T-helper 17 cell (primary cell): Measurements from ENCODE around the gene YJEFN3. TPM values are rescaled to one million over a fixed set of nuclear protein-coding genes. Genes with fewer than 3 reads are reported as not detected.

Source experiments
- ATAC-seq: fragments of 150-1000 bp; cut with Tn5 transposase; 2 replicates; pipeline ENCODE4 v1.10.0; 2021; ENCODE audit warnings: mild to moderate bottlenecking, moderate library complexity
- DNase-seq, 3 donors: peaks; one replicate each; pipeline versions ENCODE4 v3.0.0 to v3.0.0-alpha.2; 2020 to 2021
- H3K9me3 ChIP-seq: one replicate; pipeline ENCODE4 v1.7.0; 2013; ENCODE audit warnings: low read length, mild to moderate bottlenecking; ENCODE audit not compliant: control insufficient read depth, poor library complexity, severe bottlenecking
- H3K27ac Mint-ChIP-seq: one replicate; pipeline ENCODE4 v1.8.0; 2022; ENCODE audit warnings: mild to moderate bottlenecking, moderate library complexity, mixed read lengths
- H3K27me3 Mint-ChIP-seq: one replicate; pipeline ENCODE4 v1.8.0; 2022; ENCODE audit warnings: mixed read lengths
- H3K36me3 Mint-ChIP-seq: one replicate; pipeline ENCODE4 v1.8.0; 2022; ENCODE audit warnings: low read depth, mixed read lengths
- H3K4me1 Mint-ChIP-seq: one replicate; pipeline ENCODE4 v1.8.0; 2022; ENCODE audit warnings: mild to moderate bottlenecking, mixed read lengths
- H3K4me3 Mint-ChIP-seq: one replicate; pipeline ENCODE4 v1.8.0; 2022; ENCODE audit warnings: mild to moderate bottlenecking, moderate library complexity, mixed read lengths
- total RNA-seq, 4 donors: library from RNA in 2 of 4; stranded (reverse) in 2 of 4; gene quantifications; one replicate each; pipeline ENCODE4 v1.2.3 and lab custom pipeline; 2022 to 2026

Gene YJEFN3
- total RNA-seq, 2 donors from 2014 or later = 3.0 to 6.1 TPM

- Mint-ChIP-seq H3K27ac (no peak overlapping the region), H3K4me1 (peaks cover 18% of the 10 kb centered on the region), H3K36me3 (no peaks in the 10 kb centered on the region), H3K27me3 (no peaks in the 10 kb centered on the region), H3K4me3 (no peak overlapping the region)
- DNase-seq = no peak
- ATAC-seq = no peak
- H3K9me3 ChIP-seq = no peaks in the 10 kb centered on the region
Observed at GRCh38 chr19:19532806-19533701, 4.3 kb downstream of the YJEFN3 start.

GRCh38 chr19:19533841-19534240, 5.1 kb downstream of the YJEFN3 start:
- ATAC-seq (no peak), DNase-seq (no peak)
- Mint-ChIP-seq H3K36me3 (no peaks in the 10 kb centered on the region), H3K4me1 (peaks cover 24% of the 10 kb centered on the region), H3K27me3 (peaks cover 5% of the 10 kb centered on the region), H3K27ac (peak overlapping the region; percentile 4), H3K4me3 (peak overlapping the region; percentile 55)
- no peaks in the 10 kb centered on the region for H3K9me3 ChIP-seq

- ATAC-seq = no peak
- Mint-ChIP-seq H3K36me3 (no peaks in the 10 kb centered on the region), H3K4me3 (no peak overlapping the region), H3K27ac (peak overlapping the region; percentile 4), H3K4me1 (peaks cover 25% of the 10 kb centered on the region), H3K27me3 (peaks cover 6% of the 10 kb centered on the region)
- no peaks in the 10 kb centered on the region for H3K9me3 ChIP-seq
- no peak for DNase-seq
Observed at GRCh38 chr19:19534556-19535265, 6.0 kb downstream of the YJEFN3 start.

GRCh38 chr19:19535311-19536191, 6.8 kb downstream of the YJEFN3 start:
- no peak for DNase-seq
- Mint-ChIP-seq H3K27ac (no peak overlapping the region), H3K27me3 (peaks cover 6% of the 10 kb centered on the region), H3K4me3 (no peak overlapping the region), H3K4me1 (peaks cover 26% of the 10 kb centered on the region), H3K36me3 (no peaks in the 10 kb centered on the region)
- ATAC-seq = no peak
- no peaks in the 10 kb centered on the region for H3K9me3 ChIP-seq

- DNase-seq (peak in 2 of 3 donors; percentile 25 to 33), ATAC-seq (peak; percentile 59)
- no peaks in the 10 kb centered on the region for H3K9me3 ChIP-seq
- Mint-ChIP-seq H3K4me1 (peaks cover 33% of the 10 kb centered on the region), H3K36me3 (no peaks in the 10 kb centered on the region), H3K27me3 (peaks cover 6% of the 10 kb centered on the region), H3K27ac (peak overlapping the region; percentile 86), H3K4me3 (peak overlapping the region; percentile 93)
Observed at GRCh38 chr19:19537075-19538048, 8.7 kb downstream of the YJEFN3 start.

GRCh38 chr19:19538061-19538784, 9.5 kb downstream of the YJEFN3 start, which contains the start of gene CILP2:
Gene CILP2, plus strand, starts transcription at chr19:19538265. Its CDS starts 85 bp downstream, at chr19:19538350.
- Mint-ChIP-seq H3K27ac (peak within 1 kb of the TSS; percentile 86), H3K36me3 (no peaks in the 10 kb centered on the region), H3K27me3 (peaks cover 6% of the 10 kb centered on the region), H3K4me3 (peak within 1 kb of the TSS; percentile 93), H3K4me1 (peaks cover 33% of the 10 kb centered on the region)
- H3K9me3 ChIP-seq = no peaks in the 10 kb centered on the region
- ATAC-seq = no peak
- peak; percentile 36 to 45 (median 36) for DNase-seq

GRCh38 chr19:19538785-19539166, 10.1 kb downstream of the YJEFN3 start:
- H3K9me3 ChIP-seq = no peaks in the 10 kb centered on the region
- Mint-ChIP-seq H3K4me3 (peak overlapping the region; percentile 71), H3K36me3 (no peaks in the 10 kb centered on the region), H3K27me3 (peaks cover 6% of the 10 kb centered on the region), H3K27ac (no peak overlapping the region), H3K4me1 (peaks cover 33% of the 10 kb centered on the region)
- DNase-seq = no peak
- no peak for ATAC-seq

GRCh38 chr19:19539698-19540063, 11.0 kb downstream of the YJEFN3 start:
- Mint-ChIP-seq H3K27ac (no peak overlapping the region), H3K4me3 (peak overlapping the region; percentile 55), H3K27me3 (peaks cover 6% of the 10 kb centered on the region), H3K36me3 (no peaks in the 10 kb centered on the region), H3K4me1 (peaks cover 27% of the 10 kb centered on the region)
- DNase-seq (no peak), ATAC-seq (no peak)
- H3K9me3 ChIP-seq = no peaks in the 10 kb centered on the region

- H3K4me1 Mint-ChIP-seq = peaks cover 27% of the 10 kb centered on the region
Observed at GRCh38 chr19:19540064-19540714, 11.5 kb downstream of the YJEFN3 start.

GRCh38 chr19:19540715-19541515, 12.2 kb downstream of the YJEFN3 start:
- peak; percentile 83 for ATAC-seq
- Mint-ChIP-seq H3K27me3 (peaks cover 6% of the 10 kb centered on the region), H3K27ac (no peak overlapping the region), H3K4me3 (peak overlapping the region; percentile 89), H3K36me3 (no peaks in the 10 kb centered on the region), H3K4me1 (peaks cover 27% of the 10 kb centered on the region)
- peak; percentile 63 to 71 (median 71) for DNase-seq
- no peaks in the 10 kb centered on the region for H3K9me3 ChIP-seq

More at GRCh38 chr19:19540064-19540714, 11.5 kb downstream of the YJEFN3 start:
- ATAC-seq = peak; percentile 31
- Mint-ChIP-seq H3K4me3 (peak overlapping the region; percentile 89), H3K27ac (no peak overlapping the region), H3K36me3 (no peaks in the 10 kb centered on the region), H3K27me3 (peaks cover 6% of the 10 kb centered on the region)
- peak in 2 of 3 donors; percentile 64 to 65 for DNase-seq
- H3K9me3 ChIP-seq = no peaks in the 10 kb centered on the region
